GM18861 (cell line): ENCODE results near the gene GPATCH2L.

ENCODE experiments used
- ATAC-seq: cut with Tn5 transposase; IDR thresholded peaks from one replicate; pipeline ENCODE4 v1.9.1; 2021; ENCODE audit not compliant: unreplicated experiment

The GPATCH2L gene

DNA sequence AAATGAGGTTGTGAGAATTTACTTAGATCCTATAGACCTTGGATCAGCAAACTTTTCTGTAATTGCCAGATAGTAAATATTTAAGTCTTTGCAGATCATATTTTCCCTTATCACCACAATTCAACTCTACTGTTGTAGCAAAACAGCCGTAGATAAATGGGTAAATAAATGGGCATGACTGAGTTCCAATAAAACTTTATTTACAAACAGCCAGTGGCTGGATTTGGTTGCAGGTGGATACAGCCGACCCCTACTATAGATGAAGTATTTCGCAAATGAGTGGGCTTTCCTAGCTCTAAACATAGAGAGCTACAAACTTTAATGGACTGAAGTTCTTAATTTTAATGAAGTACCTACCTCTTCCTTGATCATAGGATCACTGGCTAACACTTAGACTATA is 100.7 kb downstream of the GPATCH2L start:
- ATAC-seq: no peak

DNA sequence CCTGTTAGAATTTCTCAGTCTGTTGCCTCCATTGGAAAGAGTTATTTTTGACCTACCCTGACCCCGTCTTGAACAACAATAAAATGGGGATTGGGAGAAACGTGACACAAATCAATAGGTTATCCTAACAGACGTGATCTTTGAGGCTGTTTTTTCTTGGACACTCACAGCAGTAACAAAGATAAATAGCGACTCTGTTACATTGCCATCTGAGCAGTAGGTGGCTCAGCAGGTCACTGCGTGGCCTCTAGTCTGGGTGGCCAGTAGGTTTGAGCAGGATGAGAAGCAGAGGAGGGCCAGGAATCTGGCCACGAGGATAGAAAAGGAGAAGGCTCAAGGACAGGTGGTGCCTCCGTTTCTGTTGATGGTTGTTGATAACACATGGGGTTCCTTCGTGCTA is 101.4 kb downstream of the GPATCH2L start:
- ATAC-seq: no peak

DNA sequence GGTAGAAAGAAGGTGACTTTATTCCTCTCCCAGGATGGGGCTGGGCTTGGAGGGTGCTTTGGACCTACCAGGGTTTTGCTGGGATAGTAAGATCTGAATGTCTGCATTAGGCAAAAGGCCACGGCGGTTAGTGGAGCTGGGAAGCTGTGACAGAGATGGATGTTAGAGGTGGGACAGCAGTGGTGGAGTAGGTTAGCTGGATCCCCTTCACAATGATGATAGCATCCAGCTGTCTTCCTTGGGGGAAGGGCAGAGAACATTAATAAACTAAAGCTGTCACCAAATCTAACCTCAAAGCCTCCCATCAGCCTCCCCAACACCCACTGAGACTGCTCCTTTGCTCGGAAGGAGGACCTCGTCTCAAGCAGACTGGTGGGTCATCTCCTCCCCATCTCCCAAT is 104.8 kb downstream of the GPATCH2L start:
- no peak for ATAC-seq

DNA sequence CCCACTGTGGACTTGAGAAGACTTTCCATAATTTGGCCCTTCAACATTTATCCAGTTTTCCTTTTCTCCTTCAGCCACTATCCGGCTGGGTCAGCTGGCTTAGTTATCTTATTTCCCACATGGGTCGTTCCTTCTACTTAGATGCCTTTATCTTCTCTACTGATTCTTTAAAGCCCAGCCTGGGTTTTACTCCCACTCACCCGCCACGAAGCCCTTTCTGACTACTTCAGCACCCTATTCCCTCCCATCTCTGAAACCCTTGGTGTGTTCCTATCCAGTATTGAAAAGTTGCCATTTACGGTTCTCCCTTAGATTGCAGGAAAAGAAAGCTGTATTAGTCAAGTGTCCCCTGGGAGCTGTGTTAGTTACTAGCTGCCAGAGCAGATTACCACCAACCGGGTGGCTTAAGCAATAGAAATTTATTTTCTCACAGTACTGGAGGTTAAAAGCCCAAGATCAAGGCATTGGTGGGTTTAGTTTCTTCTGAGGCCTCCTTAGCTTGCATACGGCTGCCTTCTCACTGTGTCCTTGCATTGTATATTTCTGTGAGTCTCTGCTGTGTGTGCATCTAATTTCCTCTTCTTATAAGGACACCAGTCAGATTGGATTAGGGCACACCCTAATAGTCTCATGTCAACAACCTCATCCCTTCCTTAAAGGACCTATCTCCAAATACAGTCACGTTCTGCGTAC is 105.5 kb downstream of the GPATCH2L start:
- no peak for ATAC-seq

DNA sequence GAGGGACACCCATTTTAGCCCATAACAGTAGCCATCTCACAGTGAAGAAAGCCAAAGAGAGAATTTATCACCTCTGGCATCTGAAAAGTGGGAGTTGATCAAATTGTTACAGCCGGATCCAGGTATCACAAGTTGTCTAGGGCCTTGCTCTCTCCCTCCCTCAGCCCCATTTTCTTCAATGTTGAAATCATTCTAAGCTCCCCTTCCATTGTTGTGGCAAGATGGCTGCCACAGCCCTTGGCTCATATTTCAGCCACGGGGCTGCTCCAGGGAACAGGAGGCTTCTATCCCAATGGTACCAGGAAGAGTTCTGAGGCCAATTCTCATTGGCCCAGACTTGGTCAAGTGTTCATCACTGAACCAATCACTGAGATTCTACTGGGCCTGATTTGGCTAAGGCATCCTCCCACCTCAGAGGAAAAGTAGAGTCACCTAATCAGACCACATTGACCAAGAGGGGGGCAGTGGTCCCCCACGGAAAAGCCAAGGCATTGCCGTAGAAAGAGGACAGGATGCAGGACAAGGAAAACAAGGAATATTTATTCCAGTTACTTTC is 106.2 kb downstream of the GPATCH2L start:
- no peak for ATAC-seq

DNA sequence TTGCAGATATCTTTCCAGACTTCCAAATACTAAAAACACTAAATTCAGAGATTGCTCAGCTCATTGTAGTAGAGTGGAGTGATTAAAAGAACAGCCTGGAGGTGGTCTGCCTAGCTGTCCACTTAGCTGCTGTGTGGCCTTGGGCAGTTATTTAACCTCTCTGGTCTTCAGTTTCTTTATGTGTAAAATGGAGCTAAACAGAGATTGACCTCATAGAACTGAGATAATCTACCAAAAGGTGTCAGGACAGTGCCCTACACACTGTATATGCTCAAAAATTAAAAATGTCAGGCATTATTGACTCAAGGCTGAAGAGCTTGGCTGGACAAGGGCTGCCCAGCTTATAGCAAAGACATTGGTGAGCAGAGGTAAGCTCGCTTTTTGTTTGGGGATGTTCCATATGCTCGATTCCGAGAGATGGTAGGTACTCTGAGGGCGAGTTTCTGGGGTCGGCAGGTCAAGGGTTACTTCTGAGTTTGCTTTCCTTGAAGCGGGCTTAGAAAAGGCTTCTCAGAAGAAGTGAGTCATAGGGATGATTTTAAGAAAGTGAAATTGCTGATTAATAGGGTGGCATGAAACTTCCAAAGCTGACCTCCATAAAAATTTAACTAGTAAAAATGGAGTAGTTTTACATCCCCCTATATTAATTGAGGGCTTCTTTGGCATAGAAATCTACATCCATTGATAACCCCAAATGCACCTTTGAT is 107.5 kb downstream of the GPATCH2L start:
- ATAC-seq: no peak

DNA sequence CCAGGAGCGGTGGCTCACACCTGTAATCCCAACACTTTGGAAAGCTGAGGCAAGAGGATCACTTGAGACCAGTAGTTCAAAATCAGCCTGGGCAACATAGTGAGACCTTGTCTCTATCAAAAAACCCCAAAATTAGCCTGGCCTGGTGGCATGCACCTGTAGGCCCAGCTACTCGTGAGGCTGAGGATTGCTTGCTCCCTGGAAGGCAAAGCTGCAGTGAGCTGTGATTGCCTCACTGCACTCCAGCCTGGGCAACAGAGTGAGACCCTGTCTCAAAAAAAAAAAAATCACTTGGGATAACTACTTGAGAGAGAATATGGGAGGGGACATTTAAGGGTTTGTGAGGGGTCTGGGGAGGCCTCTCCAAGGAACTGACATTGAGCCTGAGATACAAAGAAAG is 109.0 kb downstream of the GPATCH2L start:
- no peak for ATAC-seq

DNA sequence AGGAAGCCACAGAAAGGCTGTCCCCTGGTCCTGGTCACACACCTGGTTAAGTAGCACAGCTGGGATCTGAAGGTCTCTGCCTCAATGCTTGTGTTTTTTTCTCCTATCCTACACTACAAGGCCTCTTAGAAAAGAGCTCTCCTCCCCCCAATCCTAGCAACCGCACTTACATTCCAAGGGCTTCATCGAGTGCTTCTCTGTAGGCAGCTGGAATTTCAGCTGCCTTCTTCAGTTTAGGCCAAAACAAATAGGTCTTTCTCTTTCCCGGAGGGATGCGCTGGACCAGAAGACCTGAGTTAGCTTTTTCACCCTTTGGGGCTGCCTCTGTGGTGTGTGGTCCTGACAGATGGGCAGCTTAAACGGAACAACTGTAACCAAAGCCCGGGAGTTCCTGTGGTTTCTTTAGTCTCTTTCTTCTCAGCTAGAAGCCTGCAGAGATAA is 109.7 kb downstream of the GPATCH2L start:
- no peak for ATAC-seq

DNA sequence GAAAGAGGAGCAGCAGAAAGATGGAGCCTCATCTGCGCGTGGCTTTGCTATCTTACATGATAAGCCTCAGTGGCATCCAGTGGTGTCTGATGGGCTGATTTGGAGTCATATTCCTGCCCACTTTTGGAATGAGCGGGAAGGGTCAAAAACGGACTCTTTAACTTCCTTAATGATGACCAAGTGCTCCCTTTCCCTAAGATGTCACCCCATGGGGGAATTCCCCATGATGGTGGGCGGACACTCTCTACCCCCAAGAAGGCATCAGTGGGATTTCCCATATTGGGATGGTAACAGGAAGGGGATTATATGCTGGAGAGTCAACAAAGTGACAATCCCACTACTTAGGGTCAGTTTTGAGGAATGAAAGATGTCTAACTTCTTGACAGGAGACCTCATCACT is 110.9 kb downstream of the GPATCH2L start:
- ATAC-seq: no peak
